Activated CD8-positive, alpha-beta memory T cell treated with anti-CD3 and anti-CD28 coated beads, Interleukin-2, amount 50 U/mL, for 24 hours (primary cell): ENCODE results near the gene CSHL1.

Source experiments
- DNase-seq: peaks from one replicate; pipeline ENCODE4 v3.0.0-alpha.2; 2020; ENCODE audit errors: extremely low read depth

Gene CSHL1

GRCh38 chr17:63911041-63911635 lies at the start of gene CSHL1:
CSHL1 (minus strand) TSS chr17:63911258; CDS start chr17:63911196, 62 bp downstream.
- DNase-seq = no peak

GRCh38 chr17:63960430-63960829 lies 49.4 kb upstream of the CSHL1 start:
- DNase-seq = no peak

- DNase-seq = no peak
Observed at GRCh38 chr17:63960006-63960405, 48.9 kb upstream of the CSHL1 start.

GRCh38 chr17:63956296-63956920 lies 45.4 kb upstream of the CSHL1 start:
- no peak for DNase-seq

GRCh38 chr17:63955791-63956190 lies 44.7 kb upstream of the CSHL1 start:
- no peak for DNase-seq

GRCh38 chr17:63955232-63955631 lies 44.2 kb upstream of the CSHL1 start:
- no peak for DNase-seq

- no peak for DNase-seq
Observed at GRCh38 chr17:63954402-63955063, 43.5 kb upstream of the CSHL1 start.

GRCh38 chr17:63950940-63951907 lies 40.2 kb upstream of the CSHL1 start:
- no peak for DNase-seq

GRCh38 chr17:63949576-63950250 lies 38.7 kb upstream of the CSHL1 start:
- DNase-seq = no peak

GRCh38 chr17:63948521-63948920 lies 37.5 kb upstream of the CSHL1 start:
- DNase-seq = no peak

GRCh38 chr17:63947711-63948330 lies 36.8 kb upstream of the CSHL1 start:
- DNase-seq = no peak

GRCh38 chr17:63946440-63947363 lies 35.6 kb upstream of the CSHL1 start:
- DNase-seq = no peak

GRCh38 chr17:63945784-63946439 lies 34.9 kb upstream of the CSHL1 start:
- no peak for DNase-seq

- no peak for DNase-seq
Observed at GRCh38 chr17:63944736-63945499, 33.9 kb upstream of the CSHL1 start.

GRCh38 chr17:63943745-63944144 lies 32.7 kb upstream of the CSHL1 start:
- DNase-seq = no peak

- no peak for DNase-seq
Observed at GRCh38 chr17:63942309-63942985, 31.4 kb upstream of the CSHL1 start.

- DNase-seq = no peak
Observed at GRCh38 chr17:63941751-63942150, 30.7 kb upstream of the CSHL1 start.

GRCh38 chr17:63941162-63941561 lies 30.1 kb upstream of the CSHL1 start:
- DNase-seq = no peak
